Glomerular endothelial cell (primary cell): Measurements from ENCODE around the gene LINS1. TPM values are rescaled to one million over a fixed set of nuclear protein-coding genes. Genes with fewer than 3 reads are reported as not detected.

Source experiments
- DNase-seq: peaks from one replicate; pipeline ENCODE4 v3.0.0-alpha.2; 2011; ENCODE audit warnings: low read depth, low spot score; ENCODE audit errors: extremely low read depth
- total RNA-seq: library from RNA; depleted of rRNA; stranded (reverse); fragments of >200 nt; gene quantifications from 2 replicates; pipeline ENCODE4 v1.2.3, GENCODE V29; 2015

Gene LINS1, protein sequence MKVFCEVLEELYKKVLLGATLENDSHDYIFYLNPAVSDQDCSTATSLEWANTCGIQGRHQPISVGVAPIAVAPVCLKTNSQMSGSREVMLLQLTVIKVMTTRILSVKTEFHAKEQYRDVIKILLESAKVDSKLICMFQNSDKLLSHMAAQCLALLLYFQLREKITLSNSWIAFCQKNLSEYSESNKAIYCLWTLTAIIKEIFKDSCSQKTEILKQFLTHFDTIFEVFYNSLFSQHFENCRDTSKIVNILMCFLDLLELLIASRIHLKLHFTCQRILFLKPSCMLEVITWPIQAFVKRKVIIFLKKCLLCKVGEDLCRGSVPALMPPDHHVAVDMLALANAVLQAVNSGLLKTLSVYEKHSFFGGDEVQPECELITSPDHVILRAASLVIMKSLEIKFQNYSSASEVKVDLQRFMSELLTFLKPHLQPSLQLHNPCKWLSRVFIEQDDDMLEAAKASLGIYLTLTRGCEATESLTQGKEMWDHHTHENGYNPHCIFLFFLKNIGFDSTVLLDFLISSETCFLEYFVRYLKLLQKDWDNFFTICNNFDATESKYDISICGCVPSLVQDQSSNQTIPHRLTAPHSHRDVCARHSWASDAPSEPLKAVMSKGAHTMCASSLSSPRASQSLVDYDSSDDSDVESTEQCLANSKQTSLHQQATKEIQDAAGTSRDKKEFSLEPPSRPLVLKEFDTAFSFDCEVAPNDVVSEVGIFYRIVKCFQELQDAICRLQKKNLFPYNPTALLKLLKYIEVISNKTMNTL
- total RNA-seq: 7.1 and 8.0 TPM in 2 replicates

GRCh38 chr15:100602064-100602822, at the start of gene LINS1, which contains the start of gene ASB7:
LINS1 (minus strand) TSS chr15:100602184; CDS start chr15:100580842, 21,342 bp downstream.
ASB7 (plus strand) TSS chr15:100602589; CDS start chr15:100612217, 9,628 bp downstream.
- peak; percentile 99 for DNase-seq

- DNase-seq: no peak
Observed at GRCh38 chr15:100651253-100651652, 49.3 kb upstream of the LINS1 start.

DNA sequence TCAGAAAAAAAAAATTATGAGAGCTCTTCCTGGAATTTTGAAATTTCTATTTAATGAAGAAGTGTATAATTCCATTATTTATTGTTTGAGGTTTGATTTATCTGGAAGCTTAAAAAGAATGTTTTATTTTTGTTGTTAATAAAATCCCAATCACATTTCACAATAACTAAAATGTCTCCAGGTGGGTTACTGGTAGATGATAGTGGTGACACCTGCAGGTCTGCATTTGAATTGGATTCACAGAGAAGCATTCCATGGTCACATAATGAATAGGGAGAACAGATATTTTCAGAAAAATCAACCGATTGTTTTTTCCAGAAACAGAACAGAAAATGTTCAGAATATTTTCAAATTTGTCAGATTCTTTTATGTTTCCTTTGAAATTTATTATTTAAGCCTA, 48.7 kb upstream of the LINS1 start:
- no peak for DNase-seq

- no peak for DNase-seq
Observed at GRCh38 chr15:100648951-100649350, 47.0 kb upstream of the LINS1 start.

- no peak for DNase-seq
Observed at GRCh38 chr15:100645671-100646070, 43.7 kb upstream of the LINS1 start.

DNA sequence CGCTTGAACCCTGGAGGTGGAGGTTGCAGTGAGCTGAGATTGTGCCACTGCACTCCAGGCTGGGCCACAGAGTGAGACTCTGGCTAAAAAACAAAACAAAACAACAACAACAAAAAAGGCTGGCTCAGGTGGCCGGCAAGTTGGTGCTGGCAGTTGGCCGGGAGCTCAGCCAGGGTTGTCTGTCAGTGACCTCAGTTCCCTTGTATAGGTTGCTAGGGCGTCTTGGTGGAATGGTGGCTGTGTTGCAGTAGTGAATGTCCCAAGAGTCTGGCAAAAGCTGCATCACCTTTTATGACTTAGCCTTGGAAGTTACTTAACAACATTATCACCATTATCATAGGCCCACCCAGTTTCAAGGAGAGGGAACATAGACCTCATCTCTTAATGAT, 41.0 kb upstream of the LINS1 start:
- no peak for DNase-seq

DNA sequence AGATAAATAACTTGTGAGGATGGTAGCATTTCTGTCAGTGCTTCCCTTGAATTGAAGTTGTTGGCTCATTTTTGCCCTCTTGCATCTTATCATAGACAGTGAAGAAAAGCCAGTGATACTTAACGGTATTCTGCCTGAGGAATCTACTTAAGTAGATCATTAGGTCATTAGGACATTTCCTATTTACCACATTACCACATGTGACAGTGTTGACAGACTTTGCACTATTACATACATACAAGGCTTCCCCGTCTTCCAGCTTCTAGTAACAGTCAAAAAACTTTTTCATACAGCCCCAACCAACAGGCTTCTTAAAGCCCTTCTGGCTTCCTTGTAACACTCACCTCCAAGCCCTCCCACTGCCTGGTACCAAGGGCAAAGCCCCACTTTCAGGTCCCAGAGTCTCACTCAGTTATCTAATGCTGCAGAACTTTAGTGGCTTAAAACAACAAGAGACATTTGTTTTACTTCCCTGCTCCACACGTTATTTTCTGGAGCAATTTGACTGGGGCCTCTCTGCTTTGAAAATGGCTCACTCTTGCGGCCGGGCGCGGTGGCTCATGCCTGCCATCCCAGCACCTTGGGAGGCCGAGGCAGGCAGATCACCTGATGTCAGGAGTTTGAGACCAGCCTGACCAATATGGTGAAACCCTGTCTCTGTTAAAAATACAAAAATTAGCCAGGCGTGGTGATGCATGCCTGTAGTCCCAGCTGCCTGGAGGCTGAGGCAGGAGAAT, 40.4 kb upstream of the LINS1 start:
- no peak for DNase-seq

- no peak for DNase-seq
Observed at GRCh38 chr15:100638177-100638730, 36.3 kb upstream of the LINS1 start.

DNA sequence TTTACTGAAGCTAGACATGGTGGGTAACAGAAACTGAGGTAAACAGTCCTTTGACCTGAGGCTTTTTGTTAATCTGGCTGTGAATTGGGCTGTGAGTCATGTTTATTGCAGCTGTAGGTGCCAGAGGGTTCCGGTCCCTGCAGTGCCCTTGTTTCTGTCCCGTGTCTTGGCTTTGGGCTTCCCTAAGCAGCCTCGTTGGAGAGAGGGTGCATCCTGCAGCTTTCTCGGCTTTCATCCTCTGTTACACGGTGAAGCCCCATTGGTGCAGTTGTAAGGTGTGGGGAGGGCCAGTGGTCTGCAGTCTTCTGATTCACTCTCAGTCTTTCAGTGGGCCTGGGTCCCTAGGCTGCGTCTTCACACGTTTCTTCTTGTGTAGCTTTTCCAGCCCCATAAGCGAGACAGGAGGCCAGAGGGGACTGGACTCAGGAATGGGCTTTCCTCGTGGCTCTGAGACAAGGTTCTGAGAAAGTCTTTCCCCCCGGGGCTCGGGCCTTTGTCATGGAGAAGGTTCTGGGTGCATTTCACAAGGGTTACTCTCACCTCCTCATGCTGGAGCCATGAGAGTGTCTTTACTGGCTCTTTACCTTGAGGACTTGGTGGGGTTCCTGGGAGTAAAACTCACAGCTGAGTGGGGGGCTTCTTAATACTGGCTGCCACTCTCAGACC, 33.6 kb upstream of the LINS1 start:
- no peak for DNase-seq

- no peak for DNase-seq
Observed at GRCh38 chr15:100633763-100634075, 31.7 kb upstream of the LINS1 start.

DNA sequence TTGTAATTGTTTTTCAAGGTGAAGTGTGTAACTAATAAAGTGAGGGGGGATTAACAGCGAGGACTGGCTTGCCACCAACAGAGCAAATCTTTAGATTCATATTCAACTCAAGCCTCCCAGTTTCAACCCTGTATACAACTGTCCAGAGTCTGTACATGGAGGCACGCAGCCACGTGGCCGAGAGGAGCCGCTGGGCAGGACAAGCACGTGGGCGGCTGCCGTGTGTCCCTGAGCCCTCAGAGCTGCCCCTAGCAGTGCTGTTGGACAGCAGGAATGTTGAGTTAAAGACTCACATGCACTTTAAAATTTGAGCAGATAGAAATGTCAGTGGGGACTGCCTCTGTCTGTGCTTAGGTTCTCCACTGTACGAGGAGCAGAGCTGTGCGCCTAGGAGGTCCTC, 29.8 kb upstream of the LINS1 start:
- DNase-seq: no peak

DNA sequence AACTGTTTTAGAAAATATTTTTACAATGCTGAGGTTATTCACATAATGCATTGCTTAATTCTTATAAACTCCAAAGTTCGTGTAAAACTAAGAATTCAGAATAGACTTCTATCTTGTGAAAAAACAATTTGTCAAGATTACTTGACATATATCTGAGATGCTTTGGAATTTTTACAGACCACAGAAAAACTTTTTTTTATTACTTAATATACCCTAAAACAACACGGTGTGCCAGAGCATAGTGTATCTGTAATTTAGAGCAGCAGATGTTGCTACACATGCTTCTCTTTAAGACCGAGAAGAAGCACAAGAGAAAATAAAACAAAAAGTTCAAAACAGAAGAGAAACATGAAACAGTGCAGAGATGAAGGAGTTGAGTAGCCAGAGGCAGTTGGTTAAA, 26.8 kb upstream of the LINS1 start:
- DNase-seq: no peak

- peak; percentile 60 for DNase-seq
Observed at GRCh38 chr15:100627789-100628395, 25.9 kb upstream of the LINS1 start.

DNA sequence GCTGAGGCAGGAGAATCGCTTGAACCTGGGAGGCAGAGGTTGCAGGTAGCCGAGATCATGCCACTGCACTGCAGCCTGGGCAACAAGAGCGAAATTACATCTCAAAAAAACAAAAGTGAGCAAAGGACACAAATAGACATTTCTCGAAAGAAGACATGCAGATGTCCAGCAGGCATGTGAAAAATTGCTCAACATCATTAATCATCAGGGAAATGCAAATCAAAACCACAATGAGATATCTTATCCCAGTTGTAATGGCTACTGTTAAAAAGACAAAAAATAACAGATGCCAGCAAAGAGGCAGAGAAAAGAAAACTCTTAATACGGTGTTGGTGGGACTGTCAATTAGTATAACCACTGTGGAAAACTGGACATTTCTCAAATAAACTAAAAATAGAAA, 21.3 kb upstream of the LINS1 start:
- no peak for DNase-seq

DNA sequence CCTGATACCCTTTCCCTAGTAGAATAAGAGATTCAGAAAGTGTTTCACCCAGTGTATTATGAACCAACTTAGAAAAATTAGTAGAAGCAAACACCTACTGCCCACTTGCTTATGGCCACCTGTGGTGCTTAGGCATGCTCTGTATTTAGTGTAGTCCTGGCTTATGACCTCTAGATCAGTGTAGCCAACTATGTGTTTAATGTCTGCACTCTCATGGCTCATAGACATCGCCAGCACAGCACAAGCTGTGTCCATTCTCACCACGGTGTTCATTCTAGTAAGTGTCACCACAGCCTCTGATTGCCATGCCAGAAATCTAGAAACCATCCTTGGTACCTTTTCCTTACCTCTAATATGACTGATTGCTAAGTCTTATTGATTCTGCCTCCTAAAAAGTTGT, 14.7 kb upstream of the LINS1 start:
- no peak for DNase-seq

DNA sequence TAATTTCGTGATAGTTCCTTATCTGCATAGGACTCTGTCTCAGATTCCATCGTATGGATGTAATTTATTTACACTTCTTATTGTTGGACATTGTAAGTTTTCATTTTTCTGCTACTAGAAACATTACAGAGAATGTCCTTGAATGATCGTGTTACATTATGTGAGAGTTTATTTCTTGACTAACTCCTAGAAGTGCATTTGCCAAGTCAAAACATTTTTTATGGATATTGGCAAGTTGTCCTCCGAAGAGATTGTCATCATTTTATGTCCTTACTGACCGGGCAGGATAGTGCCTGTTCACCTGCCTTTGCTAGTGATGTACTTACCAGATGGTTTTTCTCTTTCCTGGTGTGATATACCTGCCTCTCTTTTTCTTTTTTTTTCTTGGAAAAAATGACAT, 13.8 kb upstream of the LINS1 start:
- no peak for DNase-seq

DNA sequence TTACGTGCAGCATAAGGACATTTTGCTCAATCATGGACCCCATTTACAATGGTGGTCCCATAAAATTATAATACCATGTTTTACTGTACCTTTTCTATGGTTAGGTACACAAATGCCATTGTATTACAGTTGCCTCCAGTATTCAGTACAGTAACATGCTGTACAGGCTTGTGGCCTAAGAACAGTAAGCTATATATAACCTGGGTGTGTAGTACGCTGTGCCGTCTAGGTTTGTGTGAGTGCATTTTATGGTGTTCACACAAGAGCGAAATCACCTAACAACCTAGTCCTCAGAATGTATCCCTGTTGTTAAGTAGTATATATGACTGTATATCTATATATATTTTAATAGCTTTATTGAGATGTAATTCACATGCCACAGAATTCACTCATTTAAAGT, 12.9 kb upstream of the LINS1 start:
- no peak for DNase-seq

DNA sequence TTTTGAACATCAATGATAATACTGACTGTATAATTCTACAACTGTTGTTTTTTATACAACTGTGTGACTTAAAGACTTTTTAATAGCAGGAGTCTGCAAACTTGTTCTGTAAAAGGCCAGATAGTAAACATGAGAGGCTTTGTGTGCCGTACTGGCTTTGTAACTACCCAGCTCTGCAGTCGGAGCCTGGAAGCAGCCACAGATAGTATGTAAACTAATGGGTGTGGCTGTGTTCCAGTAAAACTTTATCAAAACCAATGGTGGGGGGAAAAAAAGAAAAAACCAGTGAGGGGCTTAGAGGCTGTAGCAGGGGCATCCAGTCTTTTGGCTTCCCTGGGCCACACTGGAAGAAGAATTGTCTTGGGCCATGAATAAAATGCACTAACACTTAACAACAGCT, 12.4 kb upstream of the LINS1 start:
- DNase-seq: no peak

DNA sequence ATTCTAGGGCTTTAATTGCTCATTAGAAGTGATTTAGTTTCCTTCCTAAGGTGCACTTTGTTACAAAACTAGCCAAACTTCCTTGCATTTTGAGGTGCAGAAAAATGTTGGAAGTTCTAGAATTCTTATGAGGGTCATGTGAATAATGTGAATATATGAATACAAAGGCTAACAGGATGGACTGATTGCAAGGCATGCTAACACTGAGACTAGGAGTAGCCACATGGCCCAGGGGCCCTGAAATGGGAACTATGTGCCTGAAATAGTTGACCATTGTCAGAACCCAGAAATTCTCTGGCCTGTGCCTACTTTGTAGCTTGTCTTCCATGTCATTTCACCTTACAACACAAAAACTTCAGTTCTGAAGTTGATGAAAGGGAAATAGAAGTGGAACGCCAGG, 11.2 kb upstream of the LINS1 start:
- DNase-seq: no peak

DNA sequence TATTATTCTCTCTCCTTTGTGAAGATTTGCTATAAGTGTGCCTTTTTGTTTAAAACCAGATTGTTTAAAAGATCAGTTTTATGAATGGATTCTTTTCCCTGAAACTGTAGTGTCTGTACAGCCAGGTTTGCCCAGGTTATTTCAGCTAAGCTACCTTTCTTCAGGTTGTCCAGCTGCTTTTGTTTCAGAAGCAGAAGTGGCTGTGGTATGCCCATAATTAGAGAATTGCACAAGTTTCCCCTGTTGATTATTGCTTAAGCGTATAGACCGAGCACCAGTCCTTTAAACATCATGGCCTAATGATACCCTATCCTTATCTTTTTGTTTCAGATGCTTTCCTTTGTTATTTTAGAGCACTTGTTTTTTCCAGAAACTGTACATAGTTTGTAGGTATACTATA, 10.6 kb upstream of the LINS1 start:
- no peak for DNase-seq
